ENCODE measurements around the gene PTK6. TPM values are rescaled to one million over a fixed set of nuclear protein-coding genes. Genes with fewer than 3 reads are reported as not detected.

The PTK6 gene
- total and polyA plus RNA-seq, 2 donors (not counting 1 experiment from before 2014, with no cell fraction given): 0.86 to 2.3 TPM

GRCh38 chr20:63488315-63489251 is 48.6 kb downstream of the PTK6 start:
- ATAC-seq (ENCODE audit: low read depth) (no peak), DNase-seq (no peak)
- H4K20me1 ChIP-seq (ENCODE audit: control insufficient read depth, insufficient read depth, low read length, poor library complexity, severe bottlenecking): no peaks in the 10 kb centered on the region
- Mint-ChIP-seq H3K4me1 (peaks cover 1% of the 10 kb centered on the region), H3K27ac (no peak overlapping the region), H3K27me3 (peaks cover 11% of the 10 kb centered on the region), H3K4me3 (no peak overlapping the region), H3K9me3 (ENCODE audit: insufficient read depth) (peaks cover 2% of the 10 kb centered on the region)
- POLR2A ChIA-PET: no interaction called here
- H3K36me3 ChIP-seq (replicated peaks in 1 of 2; ENCODE audit: control extremely low read depth in 1 of 2, control insufficient read depth in 1 of 2, extremely low read depth in 1 of 2, insufficient read depth in 2 of 2, low read length in 1 of 2): no peaks in the 10 kb centered on the region
- no peak overlapping the region for H3K4me3 ChIP-seq (ENCODE audit: control extremely low read depth in 1 of 5, extremely low read depth in 1 of 5, insufficient read depth in 1 of 5, low read depth in 2 of 5, low read length in 4 of 5)
- 20% methylated on average over 76 of the region's 83 CpGs for WGBS (ENCODE audit: insufficient coverage)
- no peak overlapping the region for H3K9ac ChIP-seq (ENCODE audit: low read length)
- no peak overlapping the region for H2AFZ ChIP-seq (ENCODE audit: insufficient read depth, low read depth, low read length, poor library complexity, severe bottlenecking)
- no peaks in the 10 kb centered on the region for H3K79me2 ChIP-seq (ENCODE audit: control insufficient read depth, insufficient read depth, low read length)
- intact Hi-C loops (cut with micrococcal nuclease): no loop called here
- peaks cover 0 to 35% (median 6%) of the 10 kb centered on the region in 4 experiments for H3K27me3 ChIP-seq (replicated peaks in 1 of 4; ENCODE audit: control extremely low read depth in 1 of 4, control insufficient read depth in 3 of 4, insufficient read depth in 4 of 4, low read length in 3 of 4)
- no peak overlapping the region for H3K27ac ChIP-seq (ENCODE audit: low read length in 2 of 2)
- H3K4me2 ChIP-seq (replicated peaks; ENCODE audit: low read depth, low read length, poor library complexity, severe bottlenecking): no peak overlapping the region
- peaks cover 0 to 5% of the 10 kb centered on the region in 2 donors for H3K4me1 ChIP-seq (ENCODE audit: control insufficient read depth in 2 of 2, insufficient read depth in 2 of 2, low read length in 2 of 2)
- peaks cover 0 to 21% (median 0%) of the 10 kb centered on the region in 3 donors for H3K9me3 ChIP-seq (ENCODE audit: control extremely low read depth in 1 of 3, control insufficient read depth in 2 of 3, insufficient read depth in 1 of 3, low read length in 2 of 3)
- CTCF ChIA-PET: interaction anchor here (1.0 kb wide), 1 partner anchor 9 kb away, joined by 5 read pairs; no protein-coding TSS in a partner anchor
- TF ChIP-seq EZH2 (IDR thresholded peaks at IDR 0.05; ENCODE audit: borderline replicate concordance, insufficient read depth, low read depth, low read length, poor library complexity, severe bottlenecking): no peak
- TF ChIP-seq CTCF (IDR thresholded peaks at IDR 0.05): no peak

GRCh38 chr20:63487781-63488241 is 49.4 kb downstream of the PTK6 start:
- H3K4me3 Mint-ChIP-seq: no peak overlapping the region
- no peak for TF ChIP-seq EZH2 (IDR thresholded peaks at IDR 0.05; ENCODE audit: borderline replicate concordance, insufficient read depth, low read depth, low read length, poor library complexity, severe bottlenecking)
- TF ChIP-seq CTCF (IDR thresholded peaks at IDR 0.05): no peak
- ChIA-PET CTCF (no interaction called here), POLR2A (no interaction called here)
- peaks cover 1% of the 10 kb centered on the region for H3K4me1 Mint-ChIP-seq
- Histone ChIP-seq H2AFZ (ENCODE audit: insufficient read depth, low read depth, low read length, poor library complexity, severe bottlenecking) (no peak overlapping the region), H3K27me3 (replicated peaks in 1 of 4; ENCODE audit: control extremely low read depth in 1 of 4, control insufficient read depth in 3 of 4, insufficient read depth in 4 of 4, low read length in 3 of 4) (peaks cover 0 to 39% (median 6%) of the 10 kb centered on the region in 4 experiments), H4K20me1 (ENCODE audit: control insufficient read depth, insufficient read depth, low read length, poor library complexity, severe bottlenecking) (no peaks in the 10 kb centered on the region), H3K79me2 (ENCODE audit: control insufficient read depth, insufficient read depth, low read length) (no peaks in the 10 kb centered on the region), H3K9me3 (ENCODE audit: control extremely low read depth in 1 of 3, control insufficient read depth in 2 of 3, insufficient read depth in 1 of 3, low read length in 2 of 3) (peaks cover 0 to 21% (median 0%) of the 10 kb centered on the region in 3 donors), H3K4me2 (replicated peaks; ENCODE audit: low read depth, low read length, poor library complexity, severe bottlenecking) (no peak overlapping the region), H3K36me3 (replicated peaks in 1 of 2; ENCODE audit: control extremely low read depth in 1 of 2, control insufficient read depth in 1 of 2, extremely low read depth in 1 of 2, insufficient read depth in 2 of 2, low read length in 1 of 2) (no peaks in the 10 kb centered on the region), H3K9ac (ENCODE audit: low read length) (no peak overlapping the region), H3K27ac (ENCODE audit: low read length in 2 of 2) (no peak overlapping the region), H3K4me1 (ENCODE audit: control insufficient read depth in 2 of 2, insufficient read depth in 2 of 2, low read length in 2 of 2) (peaks cover 0 to 5% of the 10 kb centered on the region in 2 donors), H3K4me3 (ENCODE audit: control extremely low read depth in 1 of 5, extremely low read depth in 1 of 5, insufficient read depth in 1 of 5, low read depth in 2 of 5, low read length in 4 of 5) (no peak overlapping the region)
- peaks cover 14% of the 10 kb centered on the region for H3K27me3 Mint-ChIP-seq
- 19% methylated on average over 39 of the region's 40 CpGs for WGBS (ENCODE audit: insufficient coverage)
- DNase-seq (no peak), ATAC-seq (ENCODE audit: low read depth) (no peak)
- intact Hi-C loops (cut with micrococcal nuclease): no loop called here
- no peak overlapping the region for H3K27ac Mint-ChIP-seq
- H3K9me3 Mint-ChIP-seq (ENCODE audit: insufficient read depth): peaks cover 2% of the 10 kb centered on the region
